Suppressor macrophage (primary cell): ENCODE results near the gene IFT81.
"Not testable (repeated sequence)": the region's sequence is repeated elsewhere in the genome, so short reads cannot be mapped to it uniquely, and the experiment has no call there.

ENCODE experiments used
- DNase-seq, 4 experiments: peaks; one replicate each; pipeline ENCODE4 v3.0.0-alpha.2; 2020 to 2022

The IFT81 gene

GRCh38 chr12:110203546-110203945 lies 79.4 kb downstream of the IFT81 start:
- DNase-seq = no peak

- DNase-seq = no peak
Measured at GRCh38 chr12:110205931-110206330, 81.8 kb downstream of the IFT81 start.

GRCh38 chr12:110211639-110212536 lies 87.7 kb downstream of the IFT81 start:
- DNase-seq = not testable (repeated sequence)

GRCh38 chr12:110217996-110218674 lies 94.0 kb downstream of the IFT81 start:
- DNase-seq = no peak

- DNase-seq = no peak
Measured at GRCh38 chr12:110222027-110222426, 97.9 kb downstream of the IFT81 start.

- DNase-seq = no peak
Measured at GRCh38 chr12:110222433-110222832, 98.3 kb downstream of the IFT81 start.

- no peak for DNase-seq
Measured at GRCh38 chr12:110223777-110224378, 99.7 kb downstream of the IFT81 start.

GRCh38 chr12:110224379-110225304 lies 100.5 kb downstream of the IFT81 start:
- DNase-seq = peak; percentile 24 to 73 (median 50)

GRCh38 chr12:110227138-110227537 lies 103.0 kb downstream of the IFT81 start:
- DNase-seq = no peak

GRCh38 chr12:110228348-110228747 lies 104.2 kb downstream of the IFT81 start:
- DNase-seq = not testable (repeated sequence)

GRCh38 chr12:110228756-110229155 lies 104.6 kb downstream of the IFT81 start:
- DNase-seq = no peak

- no peak for DNase-seq
Measured at GRCh38 chr12:110229409-110229808, 105.3 kb downstream of the IFT81 start.

- no peak for DNase-seq
Measured at GRCh38 chr12:110230655-110231054, 106.5 kb downstream of the IFT81 start.

- DNase-seq = no peak
Measured at GRCh38 chr12:110233212-110233903, 109.2 kb downstream of the IFT81 start.

GRCh38 chr12:110234331-110234751 lies 110.2 kb downstream of the IFT81 start:
- DNase-seq = peak; percentile 27 to 79 (median 56)

GRCh38 chr12:110234755-110235154 lies 110.6 kb downstream of the IFT81 start:
- DNase-seq = peak in 3 of 4 experiments; percentile 15 to 83 (median 78)

GRCh38 chr12:110235383-110235782 lies 111.2 kb downstream of the IFT81 start:
- peak in 2 of 4 experiments; percentile 41 to 55 for DNase-seq

GRCh38 chr12:110243227-110243626 lies 119.1 kb downstream of the IFT81 start:
- DNase-seq = no peak

GRCh38 chr12:110244372-110244771 lies 120.2 kb downstream of the IFT81 start:
- DNase-seq = no peak

GRCh38 chr12:110244829-110245228 lies 120.7 kb downstream of the IFT81 start:
- DNase-seq = no peak

- DNase-seq = peak; percentile 37 to 73 (median 55)
Measured at GRCh38 chr12:110245369-110245772, 121.2 kb downstream of the IFT81 start.
